Loucy (cell line): Measurements from ENCODE around the gene NUDT3.

Experiments used
- H2AFZ ChIP-seq: fragments of 200-600 bp; sonication (generic); 2 replicates; pipeline ENCODE4 v1.6.0; 2016; ENCODE audit warnings: antibody characterized with exemption, mild to moderate bottlenecking, low read length, moderate library complexity
- H3F3A ChIP-seq: fragments of 200-600 bp; 2 replicates; pipeline ENCODE4 v1.6.0; 2016; ENCODE audit warnings: antibody characterized with exemption, low read depth, mild to moderate bottlenecking
- H3K27me3 ChIP-seq: fragments of 200-600 bp; sonication (generic); 2 replicates; pipeline ENCODE4 v1.6.1; 2014; ENCODE audit warnings: low read length, mild to moderate bottlenecking; ENCODE audit not compliant: insufficient read depth, poor library complexity, severe bottlenecking
- H3K36me3 ChIP-seq: fragments of 200-600 bp; sonication (generic); 2 replicates; pipeline ENCODE4 v1.6.1; 2016; ENCODE audit warnings: low read length; ENCODE audit not compliant: insufficient read depth
- H3K4me1 ChIP-seq: fragments of 200-600 bp; sonication (generic); 2 replicates; pipeline ENCODE4 v1.5.1; 2014; ENCODE audit warnings: low read length, mild to moderate bottlenecking; ENCODE audit not compliant: insufficient read depth, poor library complexity, severe bottlenecking
- H3K4me2 ChIP-seq: fragments of 200-600 bp; sonication (generic); 2 replicates; pipeline ENCODE4 v1.6.0; 2014; ENCODE audit warnings: antibody characterized with exemption, low read length, low read depth, mild to moderate bottlenecking; ENCODE audit not compliant: poor library complexity, severe bottlenecking
- H3K4me3 ChIP-seq: fragments of 200-600 bp; sonication (generic); 2 replicates; pipeline ENCODE4 v1.5.1; 2014; ENCODE audit warnings: low read length, mild to moderate bottlenecking, mixed read lengths; ENCODE audit not compliant: poor library complexity, severe bottlenecking
- H3K79me2 ChIP-seq: fragments of 200-600 bp; sonication (generic); 2 replicates; pipeline ENCODE4 v1.6.1; 2014; ENCODE audit warnings: low read length; ENCODE audit not compliant: insufficient read depth
- H3K9ac ChIP-seq: fragments of 200-600 bp; sonication (generic); 2 replicates; pipeline ENCODE4 v1.6.0; 2014; ENCODE audit warnings: mild to moderate bottlenecking, low read depth, low read length, moderate library complexity; ENCODE audit not compliant: poor library complexity, severe bottlenecking
- H3K9me2 ChIP-seq: fragments of 200-600 bp; sonication (generic); replicated peaks from 2 replicates; pipeline ENCODE4 v1.6.1; 2016; ENCODE audit warnings: low read depth, low read length, mixed read lengths
- H3K9me3 ChIP-seq: fragments of 200-600 bp; sonication (generic); 2 replicates; pipeline ENCODE4 v1.6.1; 2014; ENCODE audit warnings: mild to moderate bottlenecking, antibody characterized with exemption, low read length, low read depth; ENCODE audit not compliant: insufficient read depth
- H4K20me1 ChIP-seq: fragments of 200-600 bp; sonication (generic); 2 replicates; pipeline ENCODE4 v1.6.0; 2014; ENCODE audit warnings: antibody characterized with exemption, low read length, mild to moderate bottlenecking; ENCODE audit not compliant: insufficient read depth, poor library complexity, severe bottlenecking
- EZH2phosphoT487 ChIP-seq: fragments of 200-600 bp; IDR thresholded peaks from 2 replicates; pipeline ENCODE4 v1.6.1; 2018; ENCODE audit warnings: antibody characterized with exemption, mild to moderate bottlenecking, moderate library complexity, borderline replicate concordance
- TF ChIP-seq, protein P1 (sequence below): fragments of 200-600 bp; sonication (generic); conservative IDR thresholded peaks from 2 replicates; pipeline ENCODE4 v1.5.1; 2014; ENCODE audit warnings: mild to moderate bottlenecking, antibody characterized with exemption, low read length

The NUDT3 gene

GRCh38 chr6:34241351-34242215 is 150.9 kb downstream of the NUDT3 start:
- Histone ChIP-seq H3K9me2 (no peaks in the 10 kb centered on the region), H3K79me2 (peaks cover 57% of the 10 kb centered on the region), H3K36me3 (peaks cover 36% of the 10 kb centered on the region; the same call in 1 of the 2 replicates), H3K9ac (peak overlapping the region; percentile 9), H3K9me3 (no peaks in the 10 kb centered on the region), H3K4me3 (no peak overlapping the region), H3K27me3 (no peaks in the 10 kb centered on the region), H3F3A (no peaks in the 10 kb centered on the region), H3K4me2 (peak overlapping the region; percentile 84), H3K4me1 (peaks cover 33% of the 10 kb centered on the region), H4K20me1 (peaks cover 59% of the 10 kb centered on the region), H2AFZ (no peak overlapping the region)
- no peak for TF ChIP-seq EZH2phosphoT487
- TF ChIP-seq, protein P1, sequence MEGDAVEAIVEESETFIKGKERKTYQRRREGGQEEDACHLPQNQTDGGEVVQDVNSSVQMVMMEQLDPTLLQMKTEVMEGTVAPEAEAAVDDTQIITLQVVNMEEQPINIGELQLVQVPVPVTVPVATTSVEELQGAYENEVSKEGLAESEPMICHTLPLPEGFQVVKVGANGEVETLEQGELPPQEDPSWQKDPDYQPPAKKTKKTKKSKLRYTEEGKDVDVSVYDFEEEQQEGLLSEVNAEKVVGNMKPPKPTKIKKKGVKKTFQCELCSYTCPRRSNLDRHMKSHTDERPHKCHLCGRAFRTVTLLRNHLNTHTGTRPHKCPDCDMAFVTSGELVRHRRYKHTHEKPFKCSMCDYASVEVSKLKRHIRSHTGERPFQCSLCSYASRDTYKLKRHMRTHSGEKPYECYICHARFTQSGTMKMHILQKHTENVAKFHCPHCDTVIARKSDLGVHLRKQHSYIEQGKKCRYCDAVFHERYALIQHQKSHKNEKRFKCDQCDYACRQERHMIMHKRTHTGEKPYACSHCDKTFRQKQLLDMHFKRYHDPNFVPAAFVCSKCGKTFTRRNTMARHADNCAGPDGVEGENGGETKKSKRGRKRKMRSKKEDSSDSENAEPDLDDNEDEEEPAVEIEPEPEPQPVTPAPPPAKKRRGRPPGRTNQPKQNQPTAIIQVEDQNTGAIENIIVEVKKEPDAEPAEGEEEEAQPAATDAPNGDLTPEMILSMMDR, result no peak

DNA sequence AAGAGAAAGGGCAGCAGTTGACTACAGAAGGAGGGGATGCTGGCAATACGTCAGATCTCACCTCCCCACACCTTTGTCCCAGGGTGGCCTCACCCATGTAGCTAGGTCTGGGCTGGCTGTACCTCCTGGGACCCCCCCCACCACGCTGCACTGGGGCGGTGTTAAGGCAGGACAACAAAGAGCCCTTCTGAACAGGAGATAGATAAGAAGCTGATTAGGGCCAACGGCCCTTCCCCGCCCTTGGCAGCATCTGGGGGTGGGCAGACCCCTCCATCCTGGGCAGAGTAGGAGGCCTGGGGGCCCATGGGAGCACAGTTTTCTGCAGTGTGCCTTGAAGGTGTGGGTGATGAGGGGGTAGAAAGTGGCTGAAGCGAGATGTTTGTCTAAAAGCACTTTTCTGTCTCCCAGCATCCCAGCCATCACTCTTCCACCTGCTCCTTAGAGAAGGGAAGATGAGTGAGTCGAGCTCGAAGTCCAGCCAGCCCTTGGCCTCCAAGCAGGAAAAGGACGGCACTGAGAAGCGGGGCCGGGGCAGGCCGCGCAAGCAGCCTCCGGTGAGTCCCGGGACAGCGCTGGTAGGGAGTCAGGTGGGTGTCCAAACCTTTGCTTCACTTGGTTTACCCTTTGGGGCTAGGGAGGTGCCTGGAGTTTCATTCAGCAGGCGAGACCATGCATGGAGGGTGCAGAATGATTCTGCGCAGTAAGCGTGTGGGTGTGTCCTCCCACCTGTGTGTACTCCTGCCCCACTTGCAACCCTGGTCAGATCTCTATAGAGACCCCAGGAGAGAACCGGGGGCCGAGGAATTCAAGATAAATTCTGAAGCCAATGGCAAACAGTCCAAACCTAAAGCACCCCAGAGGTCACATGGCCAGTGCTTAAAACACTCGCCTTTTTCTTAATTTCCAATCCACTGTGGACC is 151.9 kb downstream of the NUDT3 start:
- Histone ChIP-seq H3K9me3 (no peaks in the 10 kb centered on the region), H3K9ac (peak overlapping the region; percentile 100), H3K4me1 (peaks cover 38% of the 10 kb centered on the region), H2AFZ (no peak overlapping the region), H3K79me2 (peaks cover 57% of the 10 kb centered on the region), H3K27me3 (no peaks in the 10 kb centered on the region), H3K4me3 (peak overlapping the region; percentile 80), H3K9me2 (no peaks in the 10 kb centered on the region), H3K36me3 (peaks cover 36% of the 10 kb centered on the region; the same call in 1 of the 2 replicates), H4K20me1 (peaks cover 59% of the 10 kb centered on the region), H3K4me2 (peak overlapping the region; percentile 84), H3F3A (no peaks in the 10 kb centered on the region)
- TF ChIP-seq, protein P1, result no peak
- TF ChIP-seq EZH2phosphoT487, result no peak

GRCh38 chr6:34239893-34240292 is 152.6 kb downstream of the NUDT3 start:
- peak overlapping the region; percentile 80 for H3K4me3 ChIP-seq
- peaks cover 36% of the 10 kb centered on the region; the same call in 1 of the 2 replicates for H3K36me3 ChIP-seq
- H2AFZ ChIP-seq, result no peak overlapping the region
- H3K27me3 ChIP-seq, result no peaks in the 10 kb centered on the region
- peak overlapping the region; percentile 84 for H3K4me2 ChIP-seq
- H4K20me1 ChIP-seq, result peaks cover 59% of the 10 kb centered on the region
- H3K9me3 ChIP-seq, result no peaks in the 10 kb centered on the region
- H3K9me2 ChIP-seq, result no peaks in the 10 kb centered on the region
- H3K4me1 ChIP-seq, result peaks cover 38% of the 10 kb centered on the region
- H3K79me2 ChIP-seq, result peaks cover 57% of the 10 kb centered on the region
- H3K9ac ChIP-seq, result peak overlapping the region; percentile 100
- no peaks in the 10 kb centered on the region for H3F3A ChIP-seq
- TF ChIP-seq, protein P1, result no peak
- no peak for TF ChIP-seq EZH2phosphoT487
